ENCODE data around the gene FHL2.

FHL2 gene

GRCh38 chr2:105398336-105399206, at the start of gene FHL2:
Gene FHL2 (minus strand): TSS chr2:105399051. CDS start chr2:105386516, 12,535 bp downstream.
- peak; percentile 41 for TF ChIP-seq CTCF (conservative IDR thresholded peaks at IDR 0.05; ENCODE audit: low read depth, low read length)
- H3K4me3 ChIP-seq (ENCODE audit: low read length), result peak within 1 kb of the TSS; percentile 97
- DNase-seq (ENCODE audit: low read depth), result no peak

- no peak for TF ChIP-seq CTCF (conservative IDR thresholded peaks at IDR 0.05; ENCODE audit: low read depth, low read length)
- no peak overlapping the region for H3K4me3 ChIP-seq (ENCODE audit: low read length)
- no peak for DNase-seq (ENCODE audit: low read depth)
Measured at GRCh38 chr2:105447476-105447875, 48.6 kb upstream of the FHL2 start.

- TF ChIP-seq CTCF (conservative IDR thresholded peaks at IDR 0.05; ENCODE audit: low read depth, low read length), result no peak
- no peak overlapping the region for H3K4me3 ChIP-seq (ENCODE audit: low read length)
- DNase-seq (ENCODE audit: low read depth), result no peak
Measured at GRCh38 chr2:105446501-105446900, 47.6 kb upstream of the FHL2 start.

GRCh38 chr2:105445976-105446375, 47.1 kb upstream of the FHL2 start:
- H3K4me3 ChIP-seq (ENCODE audit: low read length), result no peak overlapping the region
- no peak for DNase-seq (ENCODE audit: low read depth)
- no peak for TF ChIP-seq CTCF (conservative IDR thresholded peaks at IDR 0.05; ENCODE audit: low read depth, low read length)

GRCh38 chr2:105445498-105445897, 46.6 kb upstream of the FHL2 start:
- no peak for TF ChIP-seq CTCF (conservative IDR thresholded peaks at IDR 0.05; ENCODE audit: low read depth, low read length)
- no peak for DNase-seq (ENCODE audit: low read depth)

GRCh38 chr2:105443617-105444598, 45.1 kb upstream of the FHL2 start:
- no peak overlapping the region for H3K4me3 ChIP-seq (ENCODE audit: low read length)
- no peak for TF ChIP-seq CTCF (conservative IDR thresholded peaks at IDR 0.05; ENCODE audit: low read depth, low read length)
- DNase-seq (ENCODE audit: low read depth), result no peak

More at GRCh38 chr2:105445498-105445897, 46.6 kb upstream of the FHL2 start:
- H3K4me3 ChIP-seq (ENCODE audit: low read length), result no peak overlapping the region

Data from retinal pigment epithelial cell (primary cell).